Measurements from ENCODE around the gene PAGE2B.
A peak's percentile ranks its signal among the peaks of the same experiment; 100 is the strongest.

Gene PAGE2B

DNA sequence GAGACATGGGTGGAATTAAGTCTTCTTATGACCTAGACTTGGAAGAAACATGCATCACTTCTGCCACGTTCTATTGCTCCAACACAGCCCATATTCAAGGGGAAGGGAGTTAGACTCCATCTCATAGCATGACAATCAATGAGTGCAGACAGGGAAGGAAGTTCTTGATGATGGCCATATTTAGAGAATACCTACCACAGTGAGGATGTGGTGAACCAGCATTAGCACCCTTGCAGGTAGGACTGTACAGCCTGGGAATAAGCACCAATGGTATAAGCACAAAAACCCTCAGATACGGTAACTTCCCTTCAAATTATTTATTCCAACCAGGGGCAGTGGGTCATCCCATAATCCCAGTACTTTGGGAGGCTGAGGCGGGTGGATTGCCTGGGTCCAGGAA, 43.7 kb downstream of the PAGE2B start:
- H3K79me2 ChIP-seq (ENCODE audit: control insufficient read depth, insufficient read depth, low read length, poor library complexity), result no peaks in the 10 kb centered on the region
- no peak overlapping the region for H3K4ac ChIP-seq (ENCODE audit: low read depth, low read length)
- no peak overlapping the region for H3K4me2 ChIP-seq (ENCODE audit: low read length)
- no peak overlapping the region for H3K18ac ChIP-seq (ENCODE audit: low read length)
- no peak for DNase-seq
- no peaks in the 10 kb centered on the region for H3K36me3 ChIP-seq (ENCODE audit: control insufficient read depth in 1 of 2, insufficient read depth in 2 of 2, low read length in 2 of 2)
- no peak overlapping the region for H4K12ac ChIP-seq (ENCODE audit: low read depth, low read length)
- peaks cover 0 to 6% of the 10 kb centered on the region in 2 experiments for H3K4me1 ChIP-seq (ENCODE audit: control insufficient read depth in 1 of 2, insufficient read depth in 2 of 2, low read length in 2 of 2)
- H2BK120ac ChIP-seq (ENCODE audit: insufficient read depth, low read length, poor library complexity), result no peak overlapping the region
- H3K4me3 ChIP-seq (ENCODE audit: low read depth, low read length), result no peak overlapping the region
- H3K9me3 ChIP-seq (ENCODE audit: insufficient read depth, low read depth, low read length), result no peaks in the 10 kb centered on the region
- H3K14ac ChIP-seq (ENCODE audit: low read length), result no peak overlapping the region
- no peak overlapping the region for H4K8ac ChIP-seq (ENCODE audit: low read depth, low read length)
- peaks cover 2% of the 10 kb centered on the region for H3K79me1 ChIP-seq (ENCODE audit: low read length)
- H2AK5ac ChIP-seq (ENCODE audit: low read length), result no peak overlapping the region
- no peak overlapping the region for H2BK12ac ChIP-seq (ENCODE audit: low read length)
- no peak overlapping the region for H3K23ac ChIP-seq (ENCODE audit: low read length)
- no peak overlapping the region for H3K9ac ChIP-seq (ENCODE audit: low read length)
- H3K27me3 ChIP-seq (ENCODE audit: insufficient read depth, low read length), result no peaks in the 10 kb centered on the region
- H2BK5ac ChIP-seq (ENCODE audit: low read depth, low read length, poor library complexity), result no peak overlapping the region
- no peak overlapping the region for H4K91ac ChIP-seq (ENCODE audit: low read depth, low read length)
- no CpG with 5 or more reads among the region's 3 CpGs for WGBS (ENCODE audit: extremely low coverage, insufficient coverage, insufficient read length)
- no peak overlapping the region for H3K27ac ChIP-seq (ENCODE audit: low read depth, low read length)
- no peak overlapping the region for H2AFZ ChIP-seq (ENCODE audit: insufficient read depth, low read length, poor library complexity)

- Histone ChIP-seq H3K23ac (ENCODE audit: low read length) (no peak overlapping the region), H2BK5ac (ENCODE audit: low read depth, low read length, poor library complexity) (no peak overlapping the region), H2AFZ (ENCODE audit: insufficient read depth, low read length, poor library complexity) (no peak overlapping the region), H2AK5ac (ENCODE audit: low read length) (no peak overlapping the region), H4K8ac (ENCODE audit: low read depth, low read length) (no peak overlapping the region), H3K4me3 (ENCODE audit: low read depth, low read length) (no peak overlapping the region), H3K9me3 (ENCODE audit: insufficient read depth, low read depth, low read length) (no peaks in the 10 kb centered on the region), H3K4ac (ENCODE audit: low read depth, low read length) (no peak overlapping the region), H3K79me2 (ENCODE audit: control insufficient read depth, insufficient read depth, low read length, poor library complexity) (no peaks in the 10 kb centered on the region), H3K9ac (ENCODE audit: low read length) (no peak overlapping the region), H2BK120ac (ENCODE audit: insufficient read depth, low read length, poor library complexity) (no peak overlapping the region), H3K18ac (ENCODE audit: low read length) (no peak overlapping the region), H2BK12ac (ENCODE audit: low read length) (no peak overlapping the region), H3K4me2 (ENCODE audit: low read length) (no peak overlapping the region), H3K36me3 (ENCODE audit: control insufficient read depth in 1 of 2, insufficient read depth in 2 of 2, low read length in 2 of 2) (no peaks in the 10 kb centered on the region), H3K14ac (ENCODE audit: low read length) (no peak overlapping the region), H3K27ac (ENCODE audit: low read depth, low read length) (no peak overlapping the region), H3K4me1 (ENCODE audit: control insufficient read depth in 1 of 2, insufficient read depth in 2 of 2, low read length in 2 of 2) (peaks cover 0 to 7% of the 10 kb centered on the region in 2 experiments), H4K91ac (ENCODE audit: low read depth, low read length) (no peak overlapping the region), H3K27me3 (ENCODE audit: insufficient read depth, low read length) (no peaks in the 10 kb centered on the region), H4K12ac (ENCODE audit: low read depth, low read length) (no peak overlapping the region), H3K79me1 (ENCODE audit: low read length) (peaks cover 2% of the 10 kb centered on the region)
- DNase-seq, result no peak
These were observed 44.4 kb downstream of the PAGE2B start for GRCh38 chrX:55119271-55119670.

DNA sequence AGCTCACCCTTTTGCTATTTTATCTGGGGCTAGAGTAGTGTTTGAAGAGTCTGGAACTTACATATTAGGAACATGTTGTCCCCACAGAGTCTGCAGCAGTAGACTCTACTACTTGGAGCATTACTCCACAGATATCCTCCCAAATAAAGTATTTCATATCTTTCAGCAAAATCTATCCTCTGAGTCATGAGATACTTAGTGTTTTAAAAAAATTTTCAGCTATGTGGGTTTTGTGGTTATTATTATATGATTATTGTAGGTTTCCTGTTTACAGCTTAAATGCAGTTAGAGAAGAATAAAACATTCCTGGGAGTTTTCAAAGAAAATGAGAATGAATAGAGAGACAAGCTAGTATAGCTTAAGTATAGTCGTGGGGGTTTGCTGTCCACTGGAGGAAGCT, 44.9 kb downstream of the PAGE2B start:
- H3K27me3 ChIP-seq (ENCODE audit: insufficient read depth, low read length), result no peaks in the 10 kb centered on the region
- no peak overlapping the region for H3K27ac ChIP-seq (ENCODE audit: low read depth, low read length)
- DNase-seq, result peak in 1 of 2 donors; percentile 10
- no peak overlapping the region for H2BK12ac ChIP-seq (ENCODE audit: low read length)
- no peak overlapping the region for H3K18ac ChIP-seq (ENCODE audit: low read length)
- H3K9me3 ChIP-seq (ENCODE audit: insufficient read depth, low read depth, low read length), result no peaks in the 10 kb centered on the region
- no peak overlapping the region for H4K8ac ChIP-seq (ENCODE audit: low read depth, low read length)
- WGBS (ENCODE audit: extremely low coverage, insufficient coverage, insufficient read length), result no CpG with 5 or more reads among the region's 1 CpG
- H4K12ac ChIP-seq (ENCODE audit: low read depth, low read length), result no peak overlapping the region
- no peaks in the 10 kb centered on the region for H3K79me2 ChIP-seq (ENCODE audit: control insufficient read depth, insufficient read depth, low read length, poor library complexity)
- H2AK5ac ChIP-seq (ENCODE audit: low read length), result no peak overlapping the region
- no peak overlapping the region for H4K91ac ChIP-seq (ENCODE audit: low read depth, low read length)
- H3K9ac ChIP-seq (ENCODE audit: low read length), result no peak overlapping the region
- no peak overlapping the region for H2BK5ac ChIP-seq (ENCODE audit: low read depth, low read length, poor library complexity)
- no peak overlapping the region for H2AFZ ChIP-seq (ENCODE audit: insufficient read depth, low read length, poor library complexity)
- peaks cover 0 to 7% of the 10 kb centered on the region in 2 experiments for H3K4me1 ChIP-seq (ENCODE audit: control insufficient read depth in 1 of 2, insufficient read depth in 2 of 2, low read length in 2 of 2)
- H3K4ac ChIP-seq (ENCODE audit: low read depth, low read length), result no peak overlapping the region
- H3K4me3 ChIP-seq (ENCODE audit: low read depth, low read length), result no peak overlapping the region
- no peak overlapping the region for H3K14ac ChIP-seq (ENCODE audit: low read length)
- no peaks in the 10 kb centered on the region for H3K36me3 ChIP-seq (ENCODE audit: control insufficient read depth in 1 of 2, insufficient read depth in 2 of 2, low read length in 2 of 2)
- peaks cover 2% of the 10 kb centered on the region for H3K79me1 ChIP-seq (ENCODE audit: low read length)
- H3K23ac ChIP-seq (ENCODE audit: low read length), result no peak overlapping the region
- no peak overlapping the region for H3K4me2 ChIP-seq (ENCODE audit: low read length)
- no peak overlapping the region for H2BK120ac ChIP-seq (ENCODE audit: insufficient read depth, low read length, poor library complexity)

- WGBS (ENCODE audit: extremely low coverage, insufficient coverage, insufficient read length), result no CpG with 5 or more reads among the region's 2 CpGs
- Histone ChIP-seq H3K4me2 (ENCODE audit: low read length) (no peak overlapping the region), H3K9me3 (ENCODE audit: insufficient read depth, low read depth, low read length) (no peaks in the 10 kb centered on the region)
These were observed 46.0 kb downstream of the PAGE2B start for GRCh38 chrX:55120761-55121358.

More at GRCh38 chrX:55120761-55121358, 46.0 kb downstream of the PAGE2B start:
- Histone ChIP-seq H3K79me2 (ENCODE audit: control insufficient read depth, insufficient read depth, low read length, poor library complexity) (no peaks in the 10 kb centered on the region), H4K12ac (ENCODE audit: low read depth, low read length) (no peak overlapping the region), H3K14ac (ENCODE audit: low read length) (no peak overlapping the region), H3K18ac (ENCODE audit: low read length) (no peak overlapping the region), H3K36me3 (ENCODE audit: control insufficient read depth in 1 of 2, insufficient read depth in 2 of 2, low read length in 2 of 2) (no peaks in the 10 kb centered on the region), H2AFZ (ENCODE audit: insufficient read depth, low read length, poor library complexity) (no peak overlapping the region), H3K79me1 (ENCODE audit: low read length) (peaks cover 2% of the 10 kb centered on the region), H3K9ac (ENCODE audit: low read length) (no peak overlapping the region), H2BK12ac (ENCODE audit: low read length) (no peak overlapping the region), H3K4me3 (ENCODE audit: low read depth, low read length) (no peak overlapping the region), H3K27me3 (ENCODE audit: insufficient read depth, low read length) (no peaks in the 10 kb centered on the region), H4K91ac (ENCODE audit: low read depth, low read length) (no peak overlapping the region), H3K4me1 (ENCODE audit: control insufficient read depth in 1 of 2, insufficient read depth in 2 of 2, low read length in 2 of 2) (peaks cover 0 to 7% of the 10 kb centered on the region in 2 experiments), H2AK5ac (ENCODE audit: low read length) (no peak overlapping the region), H4K8ac (ENCODE audit: low read depth, low read length) (no peak overlapping the region), H3K27ac (ENCODE audit: low read depth, low read length) (peak overlapping the region; percentile 60), H2BK120ac (ENCODE audit: insufficient read depth, low read length, poor library complexity) (no peak overlapping the region), H2BK5ac (ENCODE audit: low read depth, low read length, poor library complexity) (no peak overlapping the region), H3K4ac (ENCODE audit: low read depth, low read length) (no peak overlapping the region), H3K23ac (ENCODE audit: low read length) (no peak overlapping the region)
- no peak for DNase-seq
